Adrenal gland (tissue), 12 donors: ENCODE results near the gene MACROH2A1. TPM values are rescaled to one million over a fixed set of nuclear protein-coding genes. Genes with fewer than 3 reads are reported as not detected.

ENCODE experiments used
- DNase-seq, 7 donors: peaks; one replicate each; pipeline ENCODE4 v3.0.0-alpha.2; 2019 to 2020
- H3K27ac ChIP-seq, 5 donors: fragments of 200-600 bp; sonication (generic) in 4 of 5; 1 replicate in 3 of 5; 2 replicates in 2 of 5; pipeline versions ENCODE4 v1.5.1 to v1.8.0; 2016 to 2020; ENCODE audit warnings: mild to moderate bottlenecking in 1 of 5
- H3K27me3 ChIP-seq: fragments of 200-600 bp; 2 replicates; pipeline ENCODE4 v1.8.0; 2021
- H3K36me3 ChIP-seq, 2 donors: fragments of 200-600 bp; replicated peaks in 1 of 2; 1 replicate in 1 of 2; 2 replicates in 1 of 2; pipeline versions ENCODE4 v1.5.1 to v1.8.0; 2018 to 2022
- H3K4me1 ChIP-seq, 2 donors: fragments of 200-600 bp; replicated peaks in 1 of 2; 1 replicate in 1 of 2; 2 replicates in 1 of 2; pipeline versions ENCODE4 v1.5.1 to v1.8.0; 2018 to 2021
- H3K4me3 ChIP-seq, 4 donors: fragments of 200-600 bp; sonication (generic) in 3 of 4; one replicate each; pipeline ENCODE4 v1.5.1; 2016 to 2018
- H3K9me3 ChIP-seq, 3 donors: fragments of 200-600 bp; sonication (generic) in 1 of 3; replicated peaks in 1 of 3; 1 replicate in 2 of 3; 2 replicates in 1 of 3; pipeline versions ENCODE4 v1.5.1 to v1.8.0; 2016 to 2021
- CTCF ChIP-seq, 6 experiments: fragments of 450-650 bp in 4 of 6; fragments of 200-600 bp in 2 of 6; sonication (generic) in 1 of 6; IDR thresholded peaks; 1 replicate in 5 of 6; 2 replicates in 1 of 6; pipeline versions ENCODE4 v1.5.1 to v1.8.0; 2016 to 2021; ENCODE audit warnings: antibody characterized with exemption in 6 of 6, mild to moderate bottlenecking in 2 of 6, moderate library complexity in 1 of 6
- POLR2A ChIP-seq, 2 donors: fragments of 450-650 bp; IDR thresholded peaks; one replicate each; pipeline ENCODE4 v1.6.1; 2017; ENCODE audit warnings: antibody characterized with exemption in 2 of 2, mild to moderate bottlenecking in 2 of 2, moderate library complexity in 1 of 2
- WGBS, 4 donors: extraction: QIAGEN DNeasy Blood & Tissue Kit in 2 of 4; methylation state at CpG; one replicate each; pipeline versions ENCODE4 v1.1.5 to v1.1.7; 2013 to 2017; 5-methylcytosine and 5-hydroxymethylcytosine counted together
- intact Hi-C, 2 donors: fragments of 100-400 bp; cut with DNase I; formaldehyde crosslinking; loops; one replicate each; pipeline versions ENCODE4 v1.14.1 to v1.15.0; 2022 to 2023
- polyA plus RNA-seq, 3 donors: library from polyadenylated mRNA; stranded (reverse); fragments of 200-250 nt in 2 of 3; fragments of 350-450 nt in 1 of 3; fragmentation: Illumina TruSeq in 1 of 3; extraction: RNeasy Lipid Tissue Mini Kit (QIAGEN cat#74804) in 1 of 3; gene quantifications; one replicate each; pipeline ENCODE4 v1.2.3, GENCODE V29; 2013 to 2014
- total RNA-seq, 9 donors: library from RNA; depleted of rRNA in 4 of 9; stranded (reverse); fragments of >200 nt in 4 of 9; fragments of 120-200 nt in 1 of 9; fragmentation: NEBNext Ultra II Directional in 1 of 9; extraction: Animal tissue kit (Norgen Biotek cat#: 25700) in 1 of 9; gene quantifications; one replicate each; pipeline versions ENCODE4 v1.1.0 to v1.2.4, GENCODE V29; 2013 to 2023
- donor health status: healthy with polysubstance abuse.
- donor health status: Bipolar disorder and iron deficiency.
- donor health status: DM: yes; HTN: yes; CAD: no.
- donor health status: DM: no; HTN: no; CAD: no.
- donor health status: DM: no; HTN: no; CAD: no.
- donor health status: DM: yes; HTN: yes; CAD: no.

The MACROH2A1 gene
- total and polyA plus RNA-seq, 12 donors = 77.2 to 241 (median 144) TPM

DNA sequence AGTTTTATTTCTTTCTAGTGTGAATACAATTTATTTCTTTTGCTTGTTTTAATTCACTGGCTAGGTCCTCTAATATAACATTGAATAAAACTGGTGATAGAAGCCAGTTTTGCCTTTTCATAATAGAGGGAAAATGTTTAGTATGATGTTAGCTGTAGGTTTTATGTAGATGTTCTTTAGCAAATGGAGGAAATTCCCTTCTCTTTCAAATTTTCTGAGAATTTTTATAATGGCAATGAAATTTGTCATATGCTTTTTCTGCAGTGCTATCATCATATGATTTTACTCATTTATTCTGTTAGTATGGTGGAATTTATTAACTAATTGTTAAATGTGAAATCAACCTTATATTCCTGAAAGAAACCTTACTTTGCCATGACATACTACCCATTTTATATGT is 18.1 kb upstream of the MACROH2A1 start:
- Histone ChIP-seq H3K4me1 (no peaks in the 10 kb centered on the region), H3K27ac (no peak overlapping the region), H3K9me3 (no peaks in the 10 kb centered on the region), H3K4me3 (no peak overlapping the region), H3K36me3 (no peaks in the 10 kb centered on the region), H3K27me3 (no peaks in the 10 kb centered on the region)
- no peak for DNase-seq
- no peak for TF ChIP-seq CTCF (IDR thresholded peaks at IDR 0.05)
- no peak for TF ChIP-seq POLR2A (IDR thresholded peaks at IDR 0.05)
- intact Hi-C loops = no loop called here

GRCh38 chr5:135405082-135405481 is 6.1 kb upstream of the MACROH2A1 start:
- Histone ChIP-seq H3K4me3 (no peak overlapping the region), H3K9me3 (no peaks in the 10 kb centered on the region), H3K27me3 (no peaks in the 10 kb centered on the region), H3K4me1 (no peaks in the 10 kb centered on the region), H3K27ac (no peak overlapping the region), H3K36me3 (no peaks in the 10 kb centered on the region)
- WGBS, 4 donors = 72 to 90% (median 84%) methylated on average over 2 of the region's 2 CpGs
- TF ChIP-seq CTCF (IDR thresholded peaks at IDR 0.05) = no peak
- TF ChIP-seq POLR2A (IDR thresholded peaks at IDR 0.05) = no peak
- DNase-seq = no peak
- intact Hi-C loops = no loop called here

DNA sequence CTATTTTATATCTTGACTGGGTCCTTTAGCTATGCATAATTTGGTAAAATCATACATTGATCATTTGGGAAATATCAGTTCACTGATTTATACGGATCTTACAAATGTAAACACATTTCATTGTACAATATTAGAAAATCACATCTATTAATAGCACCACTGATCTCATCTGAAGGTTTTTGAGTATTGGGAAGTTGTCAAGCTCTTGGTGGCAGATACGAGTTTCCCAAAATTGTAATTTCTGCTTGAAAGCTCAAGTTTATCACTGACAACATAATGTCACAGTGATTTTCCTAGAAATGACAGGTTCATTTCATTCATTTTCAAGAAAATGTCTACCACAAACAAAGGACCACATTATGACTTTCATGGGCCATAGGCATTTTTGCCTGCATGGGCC is 3.0 kb upstream of the MACROH2A1 start:
- intact Hi-C loops = no loop called here
- Histone ChIP-seq H3K27ac (no peak overlapping the region), H3K4me3 (no peak overlapping the region), H3K9me3 (no peaks in the 10 kb centered on the region), H3K36me3 (no peaks in the 10 kb centered on the region), H3K27me3 (no peaks in the 10 kb centered on the region), H3K4me1 (peaks cover 11 to 15% of the 10 kb centered on the region in 2 donors)
- no peak for DNase-seq
- 65 to 78% (median 69%) methylated on average over 2 of the region's 2 CpGs for WGBS, 4 donors
- TF ChIP-seq POLR2A (IDR thresholded peaks at IDR 0.05) = no peak
- no peak for TF ChIP-seq CTCF (IDR thresholded peaks at IDR 0.05)

GRCh38 chr5:135400866-135401265 is 1.8 kb upstream of the MACROH2A1 start:
- intact Hi-C loops = no loop called here
- TF ChIP-seq CTCF (IDR thresholded peaks at IDR 0.05) = no peak
- TF ChIP-seq POLR2A (IDR thresholded peaks at IDR 0.05) = no peak
- H3K27me3 ChIP-seq = no peaks in the 10 kb centered on the region
- H3K36me3 ChIP-seq = no peaks in the 10 kb centered on the region
- peaks cover 15 to 23% of the 10 kb centered on the region in 2 donors for H3K4me1 ChIP-seq
- WGBS, 4 donors = 60 to 79% (median 71%) methylated on average over 5 of the region's 5 CpGs
- no peak for DNase-seq
- no peak overlapping the region for H3K4me3 ChIP-seq
- no peak overlapping the region for H3K27ac ChIP-seq
- no peaks in the 10 kb centered on the region for H3K9me3 ChIP-seq
